ENCODE measurements around the gene EML1.

EML1 gene

DNA sequence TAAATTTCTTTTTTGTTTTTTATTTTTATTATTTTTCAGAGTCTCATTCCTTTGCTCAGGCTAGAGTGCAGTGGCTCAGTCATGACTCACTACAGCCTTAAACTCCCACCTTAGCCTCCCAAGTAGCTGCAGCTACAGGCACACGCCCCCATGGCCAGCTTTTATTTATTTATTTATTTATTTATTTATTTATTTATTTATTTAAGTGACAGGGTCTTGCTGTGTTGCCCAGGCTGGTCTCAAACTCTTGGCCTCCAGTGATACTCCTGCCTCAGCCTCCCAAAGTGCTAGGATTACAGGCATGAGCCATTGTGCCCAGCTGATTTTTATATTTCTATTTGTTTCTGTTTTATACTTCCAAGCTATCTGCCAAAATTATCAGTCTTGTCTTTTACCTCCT is 182.8 kb downstream of the EML1 start:
- TF ChIP-seq, protein P1, sequence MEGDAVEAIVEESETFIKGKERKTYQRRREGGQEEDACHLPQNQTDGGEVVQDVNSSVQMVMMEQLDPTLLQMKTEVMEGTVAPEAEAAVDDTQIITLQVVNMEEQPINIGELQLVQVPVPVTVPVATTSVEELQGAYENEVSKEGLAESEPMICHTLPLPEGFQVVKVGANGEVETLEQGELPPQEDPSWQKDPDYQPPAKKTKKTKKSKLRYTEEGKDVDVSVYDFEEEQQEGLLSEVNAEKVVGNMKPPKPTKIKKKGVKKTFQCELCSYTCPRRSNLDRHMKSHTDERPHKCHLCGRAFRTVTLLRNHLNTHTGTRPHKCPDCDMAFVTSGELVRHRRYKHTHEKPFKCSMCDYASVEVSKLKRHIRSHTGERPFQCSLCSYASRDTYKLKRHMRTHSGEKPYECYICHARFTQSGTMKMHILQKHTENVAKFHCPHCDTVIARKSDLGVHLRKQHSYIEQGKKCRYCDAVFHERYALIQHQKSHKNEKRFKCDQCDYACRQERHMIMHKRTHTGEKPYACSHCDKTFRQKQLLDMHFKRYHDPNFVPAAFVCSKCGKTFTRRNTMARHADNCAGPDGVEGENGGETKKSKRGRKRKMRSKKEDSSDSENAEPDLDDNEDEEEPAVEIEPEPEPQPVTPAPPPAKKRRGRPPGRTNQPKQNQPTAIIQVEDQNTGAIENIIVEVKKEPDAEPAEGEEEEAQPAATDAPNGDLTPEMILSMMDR (IDR thresholded peaks at IDR 0.05; ENCODE audit: control extremely low read depth, extremely low read depth, low read depth, missing control alignments) = no peak

DNA sequence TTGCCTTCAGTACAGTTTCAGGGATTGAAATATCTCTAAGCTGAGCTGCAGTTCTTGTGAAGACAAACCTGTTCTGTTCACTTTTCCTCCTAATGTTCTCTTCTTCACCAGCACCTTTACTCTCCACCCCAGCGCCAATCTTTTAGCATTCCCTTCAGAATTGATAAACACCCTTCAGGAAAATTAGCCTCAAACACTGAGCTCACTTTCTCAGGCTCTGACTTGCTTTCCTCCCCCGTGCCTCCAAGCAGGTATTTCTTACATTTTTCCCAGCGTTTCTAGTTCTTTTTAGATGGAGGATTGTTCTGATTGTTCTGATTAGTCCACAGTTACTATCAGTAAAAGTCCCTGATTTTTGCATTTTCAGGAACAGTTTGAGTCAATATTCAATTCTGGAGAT is 183.5 kb downstream of the EML1 start:
- no peak for DNase-seq (ENCODE audit: extremely low spot score)
- TF ChIP-seq, protein P1 (IDR thresholded peaks at IDR 0.05; ENCODE audit: control extremely low read depth, extremely low read depth, low read depth, missing control alignments) = no peak
- CTCF ChIA-PET = interaction anchor here (0.7 to 3.0 kb wide), 7 partner anchors 30 to 216 kb away, joined by 3 to 14 read pairs (median 5); no protein-coding TSS in a partner anchor
- POLR2A ChIA-PET = no interaction called here

More for the DNA sequence above, 182.8 kb downstream of the EML1 start:
- no peak for DNase-seq (ENCODE audit: extremely low spot score)
- POLR2A ChIA-PET = no interaction called here
- CTCF ChIA-PET = interaction anchor here (0.7 to 6.6 kb wide), 8 partner anchors 7 to 217 kb away, joined by 3 to 47 read pairs (median 6); no protein-coding TSS in a partner anchor

DNA sequence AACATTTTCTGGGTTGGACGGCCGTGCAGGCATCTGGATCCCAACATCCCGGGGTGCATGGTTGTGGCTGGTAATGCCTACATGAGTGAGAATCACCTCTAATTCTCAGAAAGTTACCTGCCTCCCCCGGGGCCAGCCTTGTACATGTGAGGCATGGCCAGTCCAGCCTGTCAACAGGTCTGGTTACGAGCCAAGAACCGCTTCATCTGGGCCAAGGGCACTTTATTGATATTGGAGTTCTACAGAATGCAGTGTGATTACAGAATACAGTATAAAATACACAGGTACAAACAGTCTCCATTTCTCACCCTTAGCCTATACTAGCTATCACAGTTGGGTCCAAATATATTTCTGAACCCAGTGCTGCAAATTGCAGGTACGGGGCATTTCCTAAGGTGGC is 187.1 kb downstream of the EML1 start:
- ChIA-PET POLR2A (no interaction called here), CTCF (interaction anchor here (1.0 to 4.5 kb wide), 5 partner anchors 11 to 213 kb away, joined by 3 to 32 read pairs (median 20); no protein-coding TSS in a partner anchor)
- TF ChIP-seq, protein P1 (IDR thresholded peaks at IDR 0.05; ENCODE audit: control extremely low read depth, extremely low read depth, low read depth, missing control alignments) = no peak

DNA sequence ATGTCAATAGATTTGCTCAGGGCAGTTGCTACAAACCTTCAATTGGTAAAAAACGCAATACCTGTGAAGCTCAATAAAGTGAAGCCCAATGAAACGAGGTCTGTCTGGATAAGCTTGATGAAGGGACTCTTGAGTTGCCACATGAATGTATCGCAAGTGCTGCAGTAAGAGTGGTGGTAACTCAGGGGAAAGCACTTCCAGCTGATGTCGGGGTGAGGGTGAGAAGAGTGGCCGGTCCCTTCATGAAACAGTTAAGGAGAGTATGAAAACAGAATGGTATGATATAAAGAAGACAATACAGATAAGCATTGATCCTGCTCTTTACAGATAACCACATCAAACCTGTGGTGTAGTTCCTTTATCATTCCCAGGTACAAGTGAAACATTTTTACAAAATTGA is 188.6 kb downstream of the EML1 start:
- CTCF ChIA-PET = interaction anchor here (0.7 to 4.5 kb wide), 34 partner anchors 9 to 240 kb away, joined by 3 to 51 read pairs (median 5); partner anchors contain the start of gene EVL
- POLR2A ChIA-PET = interaction anchor here (0.6 kb wide), 1 partner anchor 72 kb away, joined by 11 read pairs; no protein-coding TSS in a partner anchor
- TF ChIP-seq, protein P1 (IDR thresholded peaks at IDR 0.05; ENCODE audit: control extremely low read depth, extremely low read depth, low read depth, missing control alignments) = no peak
- no peak for DNase-seq (ENCODE audit: extremely low spot score)

More for the DNA sequence above, 187.1 kb downstream of the EML1 start:
- no peak for DNase-seq (ENCODE audit: extremely low spot score)

DNA sequence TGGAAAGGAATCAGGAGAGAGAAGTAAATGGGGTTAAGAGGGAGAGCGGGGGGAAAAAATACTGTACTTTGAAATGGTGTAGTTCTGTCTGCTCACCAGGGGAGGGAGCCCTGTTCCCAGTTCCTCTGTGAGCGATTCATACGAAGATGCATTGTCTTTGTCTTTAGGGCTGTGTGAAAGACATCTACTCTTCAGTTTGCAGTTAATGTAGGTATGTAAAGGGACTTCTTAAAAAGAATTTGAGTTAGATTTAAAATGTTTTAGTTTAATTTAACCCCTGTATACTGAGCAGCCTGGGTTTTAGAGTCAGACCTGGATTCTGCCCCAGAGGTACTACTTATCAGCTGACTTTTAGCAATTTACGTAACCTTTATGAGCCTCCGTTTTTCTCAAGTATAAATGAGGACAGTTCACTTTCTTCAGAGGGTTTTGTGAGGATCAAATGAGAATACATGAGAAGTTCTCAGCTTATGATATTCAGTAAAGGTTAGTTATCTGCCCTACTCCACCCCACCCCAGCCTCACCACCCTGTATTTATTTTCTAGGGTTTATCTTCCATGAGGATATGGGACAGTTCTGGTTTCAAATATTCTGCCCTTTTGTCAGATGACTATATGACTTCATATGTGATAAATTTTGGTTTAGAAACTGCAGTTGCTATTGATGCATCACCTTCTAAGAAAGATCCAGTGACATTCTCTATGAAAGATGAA is 189.5 kb downstream of the EML1 start:
- ChIA-PET POLR2A (interaction anchor here (0.6 kb wide), 1 partner anchor 358 kb away, joined by 7 read pairs; no protein-coding TSS in a partner anchor), CTCF (interaction anchor here (0.7 to 4.5 kb wide), 36 partner anchors 8 to 306 kb away, joined by 3 to 51 read pairs (median 6); partner anchors contain the start of gene EVL)
- DNase-seq (ENCODE audit: extremely low spot score) = peak; percentile 75
- TF ChIP-seq, protein P1 (IDR thresholded peaks at IDR 0.05; ENCODE audit: control extremely low read depth, extremely low read depth, low read depth, missing control alignments) = peak; percentile 83

DNA sequence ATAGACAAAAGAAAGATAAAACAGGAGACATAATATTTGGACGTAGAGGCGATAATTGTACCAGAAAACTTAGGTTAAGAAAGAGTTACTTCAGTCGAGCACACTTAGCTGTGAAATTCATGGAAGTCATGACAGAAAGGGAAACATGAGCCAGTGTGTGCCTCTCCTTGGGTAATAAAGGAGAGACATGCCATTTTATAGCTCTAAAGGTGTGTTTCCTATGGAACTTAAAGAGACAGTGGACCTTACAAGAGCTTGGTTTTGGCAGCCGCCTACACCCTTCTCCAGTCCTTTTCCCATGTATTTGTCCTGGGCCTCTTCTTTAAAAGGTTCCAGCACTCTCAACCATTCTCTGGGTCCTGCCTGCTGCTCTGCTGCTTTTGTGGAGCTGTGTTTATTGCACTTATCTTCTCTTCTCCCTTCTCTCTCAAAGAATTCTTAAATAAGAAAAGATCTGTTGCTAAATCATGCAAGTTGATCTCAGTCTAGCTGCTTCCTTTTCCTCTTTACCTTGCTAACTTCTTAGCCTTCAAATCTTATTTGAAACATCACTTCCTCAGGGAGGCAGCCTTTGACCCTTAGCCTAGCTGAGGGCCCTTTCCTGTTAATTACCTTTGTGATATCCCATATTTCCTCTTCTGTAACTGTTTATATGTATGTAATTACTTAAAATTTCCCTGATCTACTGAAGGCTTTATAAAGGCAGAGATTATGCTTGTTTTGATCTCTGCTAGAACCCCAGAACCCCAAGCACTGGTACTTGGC is 190.2 kb downstream of the EML1 start:
- CTCF ChIA-PET = interaction anchor here (0.7 to 4.5 kb wide), 35 partner anchors 8 to 307 kb away, joined by 3 to 51 read pairs (median 8); partner anchors contain the start of gene EVL
- no peak for DNase-seq (ENCODE audit: extremely low spot score)
- TF ChIP-seq, protein P1 (IDR thresholded peaks at IDR 0.05; ENCODE audit: control extremely low read depth, extremely low read depth, low read depth, missing control alignments) = no peak
- POLR2A ChIA-PET = interaction anchor here (0.6 kb wide), 1 partner anchor 358 kb away, joined by 7 read pairs; no protein-coding TSS in a partner anchor
